ENCODE measurements around the gene ZBTB1.

ZBTB1 gene

GRCh38 chr14:64549791-64550620, 45.4 kb downstream of the ZBTB1 start, which contains the start of gene PPP1R36:
PPP1R36 (plus strand) TSS chr14:64549961; CDS start chr14:64549998, 37 bp downstream.
- peak within 1 kb of the TSS; percentile 24 for H3K4me2 ChIP-seq (ENCODE audit: low read depth, low read length, poor library complexity, severe bottlenecking)
- TF ChIP-seq CTCF (IDR thresholded peaks at IDR 0.05; ENCODE audit: insufficient read depth, low read length, poor library complexity, severe bottlenecking): no peak
- no peak for TF ChIP-seq EZH2phosphoT487 (conservative IDR thresholded peaks at IDR 0.05; ENCODE audit: low read length)
- H3K79me2 ChIP-seq (ENCODE audit: insufficient read depth, low read length): no peaks in the 10 kb centered on the region
- no peak within 1 kb of the TSS for H3K27ac ChIP-seq (ENCODE audit: low read depth, low read length)
- peak within 1 kb of the TSS; percentile 9 for H2AFZ ChIP-seq (ENCODE audit: low read depth, low read length, severe bottlenecking)
- no peak within 1 kb of the TSS for H3K4me3 ChIP-seq (ENCODE audit: insufficient read depth, low read length, poor library complexity, severe bottlenecking)
- no peaks in the 10 kb centered on the region for H4K20me1 ChIP-seq (ENCODE audit: low read depth, low read length)
- no peaks in the 10 kb centered on the region for H3K9me2 ChIP-seq (replicated peaks; ENCODE audit: insufficient read depth, low read length)
- H3K9ac ChIP-seq (ENCODE audit: low read length): no peak within 1 kb of the TSS
- no peaks in the 10 kb centered on the region for H3K27me3 ChIP-seq (ENCODE audit: low read length)
- H3K36me3 ChIP-seq (ENCODE audit: low read length): no peaks in the 10 kb centered on the region
- no peaks in the 10 kb centered on the region for H3F3A ChIP-seq (ENCODE audit: insufficient read depth)
- H3K9me3 ChIP-seq (ENCODE audit: insufficient read depth, low read length): no peaks in the 10 kb centered on the region

- H3K27ac ChIP-seq (ENCODE audit: low read depth, low read length): no peak overlapping the region
- no peaks in the 10 kb centered on the region for H3K27me3 ChIP-seq (ENCODE audit: low read length)
- no peaks in the 10 kb centered on the region for H3K9me2 ChIP-seq (replicated peaks; ENCODE audit: insufficient read depth, low read length)
- no peak overlapping the region for H3K9ac ChIP-seq (ENCODE audit: low read length)
- H4K20me1 ChIP-seq (ENCODE audit: low read depth, low read length): no peaks in the 10 kb centered on the region
- TF ChIP-seq EZH2phosphoT487 (conservative IDR thresholded peaks at IDR 0.05; ENCODE audit: low read length): no peak
- TF ChIP-seq CTCF (IDR thresholded peaks at IDR 0.05; ENCODE audit: insufficient read depth, low read length, poor library complexity, severe bottlenecking): no peak
- no peak overlapping the region for H2AFZ ChIP-seq (ENCODE audit: low read depth, low read length, severe bottlenecking)
- H3K36me3 ChIP-seq (ENCODE audit: low read length): no peaks in the 10 kb centered on the region
- no peaks in the 10 kb centered on the region for H3K79me2 ChIP-seq (ENCODE audit: insufficient read depth, low read length)
- no peak overlapping the region for H3K4me2 ChIP-seq (ENCODE audit: low read depth, low read length, poor library complexity, severe bottlenecking)
- H3F3A ChIP-seq (ENCODE audit: insufficient read depth): no peaks in the 10 kb centered on the region
- H3K9me3 ChIP-seq (ENCODE audit: insufficient read depth, low read length): no peaks in the 10 kb centered on the region
- no peak overlapping the region for H3K4me3 ChIP-seq (ENCODE audit: insufficient read depth, low read length, poor library complexity, severe bottlenecking)
Observed at GRCh38 chr14:64550621-64551333, 46.2 kb downstream of the ZBTB1 start.

GRCh38 chr14:64554556-64554955, 50.0 kb downstream of the ZBTB1 start:
- Histone ChIP-seq H3K79me2 (ENCODE audit: insufficient read depth, low read length) (no peaks in the 10 kb centered on the region), H3F3A (ENCODE audit: insufficient read depth) (no peaks in the 10 kb centered on the region), H4K20me1 (ENCODE audit: low read depth, low read length) (no peaks in the 10 kb centered on the region), H3K9ac (ENCODE audit: low read length) (no peak overlapping the region), H3K9me3 (ENCODE audit: insufficient read depth, low read length) (no peaks in the 10 kb centered on the region), H3K27ac (ENCODE audit: low read depth, low read length) (no peak overlapping the region), H3K4me3 (ENCODE audit: insufficient read depth, low read length, poor library complexity, severe bottlenecking) (no peak overlapping the region), H3K36me3 (ENCODE audit: low read length) (no peaks in the 10 kb centered on the region), H3K4me2 (ENCODE audit: low read depth, low read length, poor library complexity, severe bottlenecking) (no peak overlapping the region), H3K27me3 (ENCODE audit: low read length) (no peaks in the 10 kb centered on the region), H2AFZ (ENCODE audit: low read depth, low read length, severe bottlenecking) (no peak overlapping the region), H3K9me2 (replicated peaks; ENCODE audit: insufficient read depth, low read length) (no peaks in the 10 kb centered on the region)
- TF ChIP-seq EZH2phosphoT487 (conservative IDR thresholded peaks at IDR 0.05; ENCODE audit: low read length): no peak
- no peak for TF ChIP-seq CTCF (IDR thresholded peaks at IDR 0.05; ENCODE audit: insufficient read depth, low read length, poor library complexity, severe bottlenecking)
